Activated naive CD8-positive, alpha-beta T cell treated with anti-CD3 and anti-CD28 coated beads, Interleukin-2, amount 10 ng/mL, durations not matched to agents 7 days and 5 days (primary cell): Measurements from ENCODE around the gene ATP6V1E1. TPM values are rescaled to one million over a fixed set of nuclear protein-coding genes. Genes with fewer than 3 reads are reported as not detected.

Source experiments
- ATAC-seq: fragments of 150-1000 bp; cut with Tn5 transposase; one replicate; pipeline ENCODE4 v1.10.0; 2021; ENCODE audit warnings: low read depth, moderate library complexity
- POLR2A ChIA-PET: fragments of 350-600 bp; sonication (Branson Sonifier 250); formaldehyde crosslinking; loops from one replicate; lab custom pipeline; 2021; ENCODE audit warnings: antibody characterized with exemption; lab: Charles Lee
- DNase-seq: peaks from one replicate; pipeline ENCODE4 v3.0.0; 2021
- H3K27ac Mint-ChIP-seq: one replicate; pipeline ENCODE4 v1.8.0; 2022; ENCODE audit warnings: mild to moderate bottlenecking, mixed read lengths
- H3K27me3 Mint-ChIP-seq: one replicate; pipeline ENCODE4 v1.8.0; 2022; ENCODE audit warnings: mild to moderate bottlenecking, moderate library complexity, mixed read lengths
- H3K36me3 Mint-ChIP-seq: one replicate; pipeline ENCODE4 v1.8.0; 2021; ENCODE audit warnings: mild to moderate bottlenecking, mixed read lengths
- H3K4me1 Mint-ChIP-seq: one replicate; pipeline ENCODE4 v1.8.0; 2021; ENCODE audit warnings: mixed read lengths
- H3K4me3 Mint-ChIP-seq: one replicate; pipeline ENCODE4 v1.8.0; 2022; ENCODE audit warnings: mild to moderate bottlenecking, moderate library complexity, mixed read lengths
- H3K9me3 Mint-ChIP-seq: one replicate; pipeline ENCODE4 v1.8.0; 2021; ENCODE audit warnings: mixed read lengths
- total RNA-seq, 2 experiments: library from RNA; stranded (reverse); gene quantifications; one replicate each; pipeline ENCODE4 v1.2.3, GENCODE V29; 2021

ATP6V1E1 gene
- total RNA-seq, 2 experiments from 2014 or later: 84.9 to 88.2 TPM

- Mint-ChIP-seq H3K4me3 (peak overlapping the region; percentile 98), H3K27me3 (no peaks in the 10 kb centered on the region), H3K36me3 (peaks cover 8% of the 10 kb centered on the region), H3K27ac (peak overlapping the region; percentile 90), H3K4me1 (peaks cover 18% of the 10 kb centered on the region), H3K9me3 (no peaks in the 10 kb centered on the region)
- ATAC-seq (no peak), DNase-seq (no peak)
- POLR2A ChIA-PET: interaction anchor here (1.0 kb wide), 1 partner anchor 11 kb away, joined by 4 read pairs; the partner anchor contains the start of gene BCL2L13
Measured at GRCh38 chr22:17627961-17628405, 566 bp downstream of the ATP6V1E1 start.

GRCh38 chr22:17613280-17613679, 15.3 kb downstream of the ATP6V1E1 start:
- Mint-ChIP-seq H3K27ac (no peak overlapping the region), H3K4me1 (no peaks in the 10 kb centered on the region), H3K36me3 (peaks cover 14% of the 10 kb centered on the region), H3K4me3 (no peak overlapping the region), H3K27me3 (no peaks in the 10 kb centered on the region), H3K9me3 (no peaks in the 10 kb centered on the region)
- ATAC-seq (no peak), DNase-seq (no peak)
- POLR2A ChIA-PET: no interaction called here

GRCh38 chr22:17612057-17612456, 16.5 kb downstream of the ATP6V1E1 start:
- H3K9me3 Mint-ChIP-seq: no peaks in the 10 kb centered on the region
- H3K27me3 Mint-ChIP-seq: no peaks in the 10 kb centered on the region
- DNase-seq (no peak), ATAC-seq (no peak)
- H3K36me3 Mint-ChIP-seq: peaks cover 10% of the 10 kb centered on the region
- POLR2A ChIA-PET: no interaction called here
- no peak overlapping the region for H3K27ac Mint-ChIP-seq
- no peaks in the 10 kb centered on the region for H3K4me1 Mint-ChIP-seq
- no peak overlapping the region for H3K4me3 Mint-ChIP-seq

- DNase-seq: no peak
- peaks cover 13% of the 10 kb centered on the region for H3K36me3 Mint-ChIP-seq
- ATAC-seq: no peak
- no peaks in the 10 kb centered on the region for H3K27me3 Mint-ChIP-seq
- no peak overlapping the region for H3K27ac Mint-ChIP-seq
- H3K4me3 Mint-ChIP-seq: no peak overlapping the region
- H3K9me3 Mint-ChIP-seq: no peaks in the 10 kb centered on the region
- POLR2A ChIA-PET: no interaction called here
- H3K4me1 Mint-ChIP-seq: peaks cover 6% of the 10 kb centered on the region
Measured at GRCh38 chr22:17607891-17608521, 20.5 kb downstream of the ATP6V1E1 start.

GRCh38 chr22:17606496-17606895, 22.1 kb downstream of the ATP6V1E1 start:
- POLR2A ChIA-PET: no interaction called here
- DNase-seq (no peak), ATAC-seq (no peak)
- Mint-ChIP-seq H3K9me3 (no peaks in the 10 kb centered on the region), H3K27ac (no peak overlapping the region), H3K4me3 (no peak overlapping the region), H3K36me3 (peaks cover 11% of the 10 kb centered on the region), H3K4me1 (peaks cover 6% of the 10 kb centered on the region), H3K27me3 (no peaks in the 10 kb centered on the region)

GRCh38 chr22:17603668-17604067, 24.9 kb downstream of the ATP6V1E1 start:
- Mint-ChIP-seq H3K4me3 (no peak overlapping the region), H3K9me3 (no peaks in the 10 kb centered on the region), H3K27me3 (no peaks in the 10 kb centered on the region), H3K27ac (no peak overlapping the region), H3K36me3 (peaks cover 16% of the 10 kb centered on the region), H3K4me1 (peaks cover 6% of the 10 kb centered on the region)
- no peak for ATAC-seq
- POLR2A ChIA-PET: interaction anchor here (0.6 kb wide), 1 partner anchor 17 kb away, joined by 4 read pairs; no protein-coding TSS in a partner anchor
- DNase-seq: no peak

- POLR2A ChIA-PET: no interaction called here
- Mint-ChIP-seq H3K4me3 (no peak overlapping the region), H3K4me1 (peaks cover 6% of the 10 kb centered on the region), H3K9me3 (no peaks in the 10 kb centered on the region), H3K27ac (no peak overlapping the region), H3K27me3 (no peaks in the 10 kb centered on the region), H3K36me3 (peaks cover 39% of the 10 kb centered on the region)
- no peak for ATAC-seq
- no peak for DNase-seq
Measured at GRCh38 chr22:17601031-17601430, 27.5 kb downstream of the ATP6V1E1 start.

- H3K27ac Mint-ChIP-seq: no peak overlapping the region
- no peaks in the 10 kb centered on the region for H3K4me1 Mint-ChIP-seq
- H3K27me3 Mint-ChIP-seq: no peaks in the 10 kb centered on the region
- DNase-seq (no peak), ATAC-seq (no peak)
- no peak overlapping the region for H3K4me3 Mint-ChIP-seq
- no peaks in the 10 kb centered on the region for H3K9me3 Mint-ChIP-seq
- peaks cover 41% of the 10 kb centered on the region for H3K36me3 Mint-ChIP-seq
- POLR2A ChIA-PET: no interaction called here
Measured at GRCh38 chr22:17598318-17598717, 30.2 kb downstream of the ATP6V1E1 start.

- Mint-ChIP-seq H3K4me1 (peaks cover 2% of the 10 kb centered on the region), H3K27me3 (no peaks in the 10 kb centered on the region), H3K36me3 (peaks cover 44% of the 10 kb centered on the region), H3K27ac (no peak overlapping the region), H3K9me3 (no peaks in the 10 kb centered on the region), H3K4me3 (no peak overlapping the region)
- DNase-seq: no peak
- POLR2A ChIA-PET: no interaction called here
- ATAC-seq: no peak
Measured at GRCh38 chr22:17597217-17597616, 31.3 kb downstream of the ATP6V1E1 start.

- H3K27me3 Mint-ChIP-seq: no peaks in the 10 kb centered on the region
- H3K4me1 Mint-ChIP-seq: peaks cover 2% of the 10 kb centered on the region
- H3K4me3 Mint-ChIP-seq: no peak overlapping the region
- H3K9me3 Mint-ChIP-seq: no peaks in the 10 kb centered on the region
- H3K36me3 Mint-ChIP-seq: peaks cover 45% of the 10 kb centered on the region
- DNase-seq: no peak
- ATAC-seq: no peak
- POLR2A ChIA-PET: no interaction called here
- no peak overlapping the region for H3K27ac Mint-ChIP-seq
Measured at GRCh38 chr22:17596226-17596625, 32.3 kb downstream of the ATP6V1E1 start.

- H3K27me3 Mint-ChIP-seq: no peaks in the 10 kb centered on the region
- H3K36me3 Mint-ChIP-seq: peaks cover 24% of the 10 kb centered on the region
- POLR2A ChIA-PET: no interaction called here
- H3K9me3 Mint-ChIP-seq: no peaks in the 10 kb centered on the region
- no peak overlapping the region for H3K4me3 Mint-ChIP-seq
- H3K4me1 Mint-ChIP-seq: peaks cover 2% of the 10 kb centered on the region
- H3K27ac Mint-ChIP-seq: no peak overlapping the region
- no peak for DNase-seq
- no peak for ATAC-seq
Measured at GRCh38 chr22:17592201-17592600, 36.3 kb downstream of the ATP6V1E1 start.

GRCh38 chr22:17590586-17590985, 38.0 kb downstream of the ATP6V1E1 start:
- POLR2A ChIA-PET: no interaction called here
- Mint-ChIP-seq H3K4me3 (no peak overlapping the region), H3K9me3 (no peaks in the 10 kb centered on the region), H3K4me1 (peaks cover 2% of the 10 kb centered on the region), H3K27me3 (no peaks in the 10 kb centered on the region), H3K27ac (no peak overlapping the region), H3K36me3 (peaks cover 15% of the 10 kb centered on the region)
- DNase-seq (no peak), ATAC-seq (no peak)

- DNase-seq: no peak
- POLR2A ChIA-PET: no interaction called here
Measured at GRCh38 chr22:17589810-17590375, 38.7 kb downstream of the ATP6V1E1 start.

GRCh38 chr22:17588606-17589005, 39.9 kb downstream of the ATP6V1E1 start:
- Mint-ChIP-seq H3K36me3 (peaks cover 11% of the 10 kb centered on the region), H3K27me3 (no peaks in the 10 kb centered on the region), H3K4me1 (peaks cover 2% of the 10 kb centered on the region), H3K4me3 (no peak overlapping the region), H3K27ac (no peak overlapping the region), H3K9me3 (no peaks in the 10 kb centered on the region)
- no peak for ATAC-seq
- DNase-seq: no peak
- POLR2A ChIA-PET: no interaction called here

More at GRCh38 chr22:17589810-17590375, 38.7 kb downstream of the ATP6V1E1 start:
- Mint-ChIP-seq H3K4me1 (peaks cover 2% of the 10 kb centered on the region), H3K36me3 (peaks cover 15% of the 10 kb centered on the region), H3K9me3 (no peaks in the 10 kb centered on the region), H3K27me3 (no peaks in the 10 kb centered on the region), H3K4me3 (no peak overlapping the region), H3K27ac (no peak overlapping the region)
- ATAC-seq: no peak
